Activated CD4-positive, alpha-beta T cell treated with anti-CD3 and anti-CD28 coated beads, Interleukin-2, amount 10 ng/mL, durations not matched to agents 7 days and 5 days (primary cell): Measurements from ENCODE around the gene WDR86. TPM values are rescaled to one million over a fixed set of nuclear protein-coding genes. Genes with fewer than 3 reads are reported as not detected.

Experiments
- CTCF ChIA-PET: fragments of 350-600 bp; sonication (Branson Sonifier 250); formaldehyde crosslinking; loops from one replicate; lab custom pipeline; 2021; ENCODE audit warnings: antibody characterized with exemption; lab: Charles Lee
- POLR2A ChIA-PET: fragments of 350-600 bp; sonication (Branson Sonifier 250); formaldehyde crosslinking; loops from one replicate; lab custom pipeline; 2021; ENCODE audit warnings: antibody characterized with exemption; lab: Charles Lee
- DNase-seq: peaks from one replicate; pipeline ENCODE4 v3.0.0-alpha.2; 2020
- H3K27ac Mint-ChIP-seq: one replicate; pipeline ENCODE4 v1.8.0; 2021; ENCODE audit warnings: mild to moderate bottlenecking, moderate library complexity, mixed read lengths
- H3K27me3 Mint-ChIP-seq: one replicate; pipeline ENCODE4 v1.8.0; 2021; ENCODE audit warnings: mixed read lengths
- H3K36me3 Mint-ChIP-seq: one replicate; pipeline ENCODE4 v1.8.0; 2021; ENCODE audit warnings: low read depth, mixed read lengths
- H3K4me1 Mint-ChIP-seq: one replicate; pipeline ENCODE4 v1.8.0; 2021; ENCODE audit warnings: mixed read lengths
- H3K4me3 Mint-ChIP-seq: one replicate; pipeline ENCODE4 v1.8.0; 2021; ENCODE audit warnings: mild to moderate bottlenecking, moderate library complexity, mixed read lengths
- H3K9me3 Mint-ChIP-seq: one replicate; pipeline ENCODE4 v1.8.0; 2021; ENCODE audit warnings: mixed read lengths
- total RNA-seq, 2 experiments: library from RNA; stranded (reverse); gene quantifications; one replicate each; pipeline ENCODE4 v1.2.3, GENCODE V29; 2021

WDR86 gene
- total RNA-seq, 2 experiments from 2014 or later: 0.29 to 0.77 TPM

DNA sequence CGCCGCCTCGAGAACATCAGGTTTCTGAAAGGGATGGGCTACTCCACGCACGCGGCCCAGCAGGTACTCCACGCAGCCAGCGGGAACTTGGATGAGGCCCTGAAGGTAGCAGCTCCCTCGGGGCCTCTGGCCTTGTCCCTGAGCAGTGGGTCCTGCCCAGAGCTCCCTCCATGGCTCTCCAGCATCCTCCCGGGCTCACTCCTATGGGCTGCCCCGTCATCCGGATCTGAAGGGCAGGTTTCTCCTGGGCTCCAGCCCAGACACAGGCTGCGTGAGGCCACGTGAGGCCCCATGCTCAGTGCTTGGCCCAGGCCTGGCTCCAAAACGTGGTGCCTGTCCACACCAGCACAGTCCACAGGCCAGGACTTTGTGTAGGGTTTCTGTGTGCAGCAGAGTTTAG is 35.7 kb downstream of the WDR86 start:
- Mint-ChIP-seq H3K27me3 (no peaks in the 10 kb centered on the region), H3K36me3 (peaks cover 47% of the 10 kb centered on the region), H3K4me1 (no peaks in the 10 kb centered on the region), H3K27ac (no peak overlapping the region), H3K9me3 (no peaks in the 10 kb centered on the region), H3K4me3 (no peak overlapping the region)
- POLR2A ChIA-PET: no interaction called here
- CTCF ChIA-PET: interaction anchor here (0.8 to 1.0 kb wide), 2 partner anchors 59 to 261 kb away, joined by 3 read pairs; no protein-coding TSS in a partner anchor
- no peak for DNase-seq

GRCh38 chr7:151373599-151373998 is 36.2 kb downstream of the WDR86 start:
- ChIA-PET POLR2A (no interaction called here), CTCF (interaction anchor here (1.5 kb wide), 1 partner anchor 59 kb away, joined by 3 read pairs; no protein-coding TSS in a partner anchor)
- Mint-ChIP-seq H3K27me3 (no peaks in the 10 kb centered on the region), H3K4me3 (no peak overlapping the region), H3K9me3 (no peaks in the 10 kb centered on the region), H3K4me1 (peaks cover 1% of the 10 kb centered on the region), H3K27ac (no peak overlapping the region), H3K36me3 (peaks cover 44% of the 10 kb centered on the region)
- DNase-seq: no peak

DNA sequence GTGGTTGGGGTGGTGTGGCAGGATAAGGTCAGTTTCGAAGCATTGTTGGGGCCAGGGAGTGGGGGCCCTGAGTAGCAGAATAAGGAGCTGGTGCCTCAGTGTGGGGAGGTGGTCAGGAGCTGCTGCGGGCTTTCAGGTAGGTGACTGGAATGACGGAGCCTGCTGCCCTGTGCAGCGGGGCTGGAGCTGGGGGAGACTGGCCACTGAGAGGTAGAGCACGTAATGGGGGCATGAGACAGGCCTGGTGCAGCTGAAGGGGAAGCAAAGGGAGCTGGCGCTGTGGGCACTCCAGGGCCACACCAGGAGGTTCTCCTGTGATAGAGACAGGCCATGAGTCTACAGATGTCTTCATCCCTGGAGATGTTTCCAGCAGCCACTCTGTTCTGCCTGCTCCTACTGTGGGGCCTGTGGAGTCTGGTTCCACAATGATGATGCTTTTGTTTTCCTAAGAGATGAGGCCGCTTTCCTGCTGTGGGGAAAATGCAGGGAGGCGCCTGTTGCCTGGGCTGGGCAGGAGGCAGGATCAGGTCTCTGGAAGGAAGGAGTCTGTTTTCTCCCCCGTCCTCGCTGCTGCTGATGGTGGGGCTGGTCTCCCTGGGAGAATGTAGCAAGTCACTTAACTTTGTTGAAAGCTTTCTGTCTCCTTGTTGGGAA is 37.1 kb downstream of the WDR86 start:
- POLR2A ChIA-PET: no interaction called here
- Mint-ChIP-seq H3K4me1 (peaks cover 8% of the 10 kb centered on the region), H3K4me3 (no peak overlapping the region), H3K27ac (no peak overlapping the region), H3K9me3 (no peaks in the 10 kb centered on the region), H3K36me3 (peaks cover 43% of the 10 kb centered on the region), H3K27me3 (no peaks in the 10 kb centered on the region)
- CTCF ChIA-PET: interaction anchor here (1.1 to 1.8 kb wide), 3 partner anchors 10 to 60 kb away, joined by 3 to 5 read pairs (median 3); no protein-coding TSS in a partner anchor
- no peak for DNase-seq

DNA sequence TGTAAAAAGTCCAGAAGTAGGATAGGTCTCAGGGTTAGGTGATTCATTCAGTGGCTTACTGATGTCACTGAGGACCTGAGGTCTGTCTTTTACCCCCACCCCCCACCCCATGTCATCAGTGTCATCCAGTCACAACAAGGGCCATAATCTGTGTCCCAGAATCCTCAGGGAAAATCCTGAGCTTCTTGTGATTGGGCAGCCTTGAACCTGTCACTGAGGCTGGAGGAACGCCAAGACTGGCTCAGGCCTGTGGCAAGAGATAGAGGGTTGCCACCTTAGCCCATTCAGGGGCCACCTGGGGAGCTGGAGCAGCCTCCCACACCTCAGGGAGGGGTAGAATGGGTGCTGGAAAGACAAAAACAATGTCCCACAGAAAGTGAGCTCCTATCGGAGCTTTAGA is 38.6 kb downstream of the WDR86 start:
- Mint-ChIP-seq H3K9me3 (no peaks in the 10 kb centered on the region), H3K27ac (no peak overlapping the region), H3K4me1 (peaks cover 12% of the 10 kb centered on the region), H3K4me3 (no peak overlapping the region), H3K36me3 (peaks cover 37% of the 10 kb centered on the region), H3K27me3 (no peaks in the 10 kb centered on the region)
- ChIA-PET POLR2A (no interaction called here), CTCF (interaction anchor here (0.5 to 1.8 kb wide), 8 partner anchors 9 to 261 kb away, joined by 3 to 8 read pairs (median 4); no protein-coding TSS in a partner anchor)
- no peak for DNase-seq

GRCh38 chr7:151368136-151368571 is 41.7 kb downstream of the WDR86 start:
- ChIA-PET CTCF (interaction anchor here (0.5 to 2.5 kb wide), 13 partner anchors 8 to 391 kb away, joined by 3 to 26 read pairs (median 4); no protein-coding TSS in a partner anchor), POLR2A (no interaction called here)
- Mint-ChIP-seq H3K27me3 (no peaks in the 10 kb centered on the region), H3K36me3 (peaks cover 41% of the 10 kb centered on the region), H3K4me3 (no peak overlapping the region), H3K9me3 (no peaks in the 10 kb centered on the region), H3K4me1 (peaks cover 18% of the 10 kb centered on the region), H3K27ac (no peak overlapping the region)
- peak; percentile 79 for DNase-seq

DNA sequence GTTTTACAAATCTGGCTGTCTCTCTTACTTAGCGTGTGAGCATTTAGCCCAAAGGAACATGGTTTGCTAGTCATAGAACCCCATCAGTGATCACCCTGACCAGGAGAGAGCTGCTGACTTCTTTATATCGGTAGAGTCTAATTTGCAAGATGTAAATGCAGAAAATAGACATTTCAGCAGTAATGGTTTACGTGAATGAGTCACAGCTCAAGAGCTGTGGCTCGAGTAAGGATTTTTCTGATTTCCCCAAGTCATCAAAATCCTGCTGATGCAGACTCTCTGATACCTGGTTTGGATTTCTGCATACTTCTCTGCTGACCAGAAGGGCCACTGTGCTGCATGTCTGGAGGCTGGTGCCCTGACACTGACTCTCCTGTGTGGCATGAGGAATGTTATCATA is 42.6 kb downstream of the WDR86 start:
- CTCF ChIA-PET: interaction anchor here (1.9 to 2.8 kb wide), 2 partner anchors 15 to 80 kb away, joined by 6 to 14 read pairs; no protein-coding TSS in a partner anchor
- POLR2A ChIA-PET: no interaction called here
- H3K27ac Mint-ChIP-seq: no peak overlapping the region
- no peaks in the 10 kb centered on the region for H3K9me3 Mint-ChIP-seq
- H3K27me3 Mint-ChIP-seq: no peaks in the 10 kb centered on the region
- peaks cover 18% of the 10 kb centered on the region for H3K4me1 Mint-ChIP-seq
- no peak for DNase-seq
- H3K4me3 Mint-ChIP-seq: no peak overlapping the region
- H3K36me3 Mint-ChIP-seq: peaks cover 45% of the 10 kb centered on the region

- peaks cover 48% of the 10 kb centered on the region for H3K36me3 Mint-ChIP-seq
- H3K9me3 Mint-ChIP-seq: no peaks in the 10 kb centered on the region
- ChIA-PET CTCF (interaction anchor here (0.9 to 2.8 kb wide), 4 partner anchors 14 to 84 kb away, joined by 3 to 14 read pairs (median 5); no protein-coding TSS in a partner anchor), POLR2A (no interaction called here)
- H3K4me1 Mint-ChIP-seq: peaks cover 18% of the 10 kb centered on the region
- no peak for DNase-seq
- no peak overlapping the region for H3K27ac Mint-ChIP-seq
- no peaks in the 10 kb centered on the region for H3K27me3 Mint-ChIP-seq
- H3K4me3 Mint-ChIP-seq: no peak overlapping the region
These were observed 43.0 kb downstream of the WDR86 start for GRCh38 chr7:151366880-151367222.

- H3K4me1 Mint-ChIP-seq: peaks cover 18% of the 10 kb centered on the region
- peaks cover 52% of the 10 kb centered on the region for H3K36me3 Mint-ChIP-seq
- no peaks in the 10 kb centered on the region for H3K9me3 Mint-ChIP-seq
- no peak overlapping the region for H3K27ac Mint-ChIP-seq
- ChIA-PET POLR2A (no interaction called here), CTCF (interaction anchor here (0.8 to 2.8 kb wide), 5 partner anchors 14 to 85 kb away, joined by 3 to 14 read pairs (median 4); no protein-coding TSS in a partner anchor)
- H3K4me3 Mint-ChIP-seq: no peak overlapping the region
- no peak for DNase-seq
- H3K27me3 Mint-ChIP-seq: no peaks in the 10 kb centered on the region
These were observed 43.5 kb downstream of the WDR86 start for GRCh38 chr7:151366166-151366879.

DNA sequence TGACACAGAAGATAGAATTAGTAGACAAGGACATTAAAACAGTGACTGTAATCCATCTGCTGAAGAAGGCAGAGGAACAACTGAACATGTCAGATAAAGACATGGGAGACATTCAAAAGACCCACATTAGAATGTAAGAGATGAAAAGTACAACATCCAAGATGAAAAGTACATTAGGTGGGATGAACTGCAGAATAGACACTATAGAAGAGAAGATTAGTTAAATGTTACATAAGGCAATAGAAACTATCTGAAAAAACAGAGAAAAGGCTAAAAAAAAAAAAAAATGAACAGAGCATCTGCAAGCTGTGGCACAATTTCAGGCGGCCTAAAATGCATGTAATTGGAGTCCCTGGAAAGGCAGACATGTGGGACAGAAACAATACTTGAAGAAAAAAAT is 46.7 kb downstream of the WDR86 start:
- H3K27ac Mint-ChIP-seq: no peak overlapping the region
- H3K27me3 Mint-ChIP-seq: no peaks in the 10 kb centered on the region
- POLR2A ChIA-PET: no interaction called here

DNA sequence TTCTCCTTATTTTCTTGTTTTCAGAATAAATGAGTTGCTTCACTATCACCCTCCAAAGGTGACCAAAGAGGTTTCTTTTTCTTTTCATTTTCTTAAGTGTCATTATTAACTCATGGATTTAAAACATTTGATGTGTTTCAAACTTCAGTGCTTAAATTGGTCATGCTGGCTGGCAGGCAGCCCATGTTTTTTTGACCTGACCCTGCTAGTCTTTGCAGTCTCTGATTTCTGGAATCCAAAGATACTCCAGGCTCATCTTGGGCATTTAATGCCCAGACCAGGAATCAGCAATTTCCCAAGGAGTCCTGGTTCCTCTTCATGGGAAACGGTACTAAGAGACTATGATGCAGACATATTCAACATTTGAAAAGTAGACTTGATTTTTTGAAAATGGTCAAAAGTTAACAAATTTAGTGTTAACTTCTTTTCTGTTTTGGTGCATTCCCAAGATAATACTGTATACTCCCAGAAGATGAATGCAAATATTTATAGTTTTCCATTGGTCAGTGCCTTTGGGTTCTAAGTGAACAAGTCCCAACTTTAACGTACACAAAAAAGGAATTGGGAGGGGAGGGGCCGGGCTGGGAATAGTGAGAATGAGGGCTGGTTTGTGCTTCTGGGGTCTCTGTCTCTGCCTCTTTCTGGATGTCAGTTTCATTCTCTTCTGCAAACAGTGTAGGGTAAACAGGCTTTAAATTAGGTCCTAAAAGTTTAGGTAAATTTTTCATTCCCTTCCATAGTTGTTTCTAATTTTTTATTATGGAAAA is 48.5 kb downstream of the WDR86 start:
- POLR2A ChIA-PET: no interaction called here
- CTCF ChIA-PET: interaction anchor here (1.4 to 1.9 kb wide), 3 partner anchors 9 to 10 kb away, joined by 5 to 9 read pairs (median 6); no protein-coding TSS in a partner anchor
- Mint-ChIP-seq H3K36me3 (peaks cover 55% of the 10 kb centered on the region), H3K9me3 (no peaks in the 10 kb centered on the region), H3K27me3 (no peaks in the 10 kb centered on the region), H3K4me3 (no peak overlapping the region), H3K27ac (no peak overlapping the region), H3K4me1 (peaks cover 7% of the 10 kb centered on the region)
- no peak for DNase-seq

More for the DNA sequence above, 46.7 kb downstream of the WDR86 start:
- no peaks in the 10 kb centered on the region for H3K9me3 Mint-ChIP-seq
- H3K4me1 Mint-ChIP-seq: peaks cover 14% of the 10 kb centered on the region
- CTCF ChIA-PET: interaction anchor here (1.2 to 1.9 kb wide), 2 partner anchors 11 to 85 kb away, joined by 5 to 9 read pairs; no protein-coding TSS in a partner anchor
- H3K36me3 Mint-ChIP-seq: peaks cover 49% of the 10 kb centered on the region
- no peak overlapping the region for H3K4me3 Mint-ChIP-seq
- DNase-seq: no peak

- peak overlapping the region; percentile 7 for H3K4me3 Mint-ChIP-seq
- H3K36me3 Mint-ChIP-seq: peaks cover 70% of the 10 kb centered on the region
- DNase-seq: no peak
- H3K9me3 Mint-ChIP-seq: no peaks in the 10 kb centered on the region
- H3K27me3 Mint-ChIP-seq: no peaks in the 10 kb centered on the region
- peaks cover 50% of the 10 kb centered on the region for H3K4me1 Mint-ChIP-seq
- ChIA-PET CTCF (interaction anchor here (1.0 to 4.3 kb wide), 15 partner anchors 9 to 280 kb away, joined by 3 to 34 read pairs (median 5); partner anchors contain the start of gene NUB1), POLR2A (no interaction called here)
- H3K27ac Mint-ChIP-seq: peak overlapping the region; percentile 92
These were observed 57.3 kb downstream of the WDR86 start for GRCh38 chr7:151352512-151352911.

DNA sequence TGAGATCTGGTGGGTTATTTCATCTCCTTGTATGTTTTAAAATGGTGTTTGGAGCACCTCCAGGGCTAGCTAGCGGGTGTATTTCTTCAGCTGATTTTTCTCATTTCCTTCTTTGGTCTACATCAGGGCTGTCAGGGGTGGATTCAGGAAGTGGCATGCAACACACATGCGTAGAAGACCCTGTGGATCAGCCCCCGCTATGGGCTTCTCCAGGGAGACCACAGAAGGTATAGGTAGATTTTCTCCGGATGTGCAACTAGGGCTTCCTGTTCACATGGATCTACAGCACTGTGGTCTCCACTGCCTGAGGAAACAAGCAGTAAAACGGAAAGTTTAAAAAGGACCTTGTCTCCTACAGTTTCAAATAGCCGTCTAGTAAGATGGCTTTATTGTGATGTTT is 57.9 kb downstream of the WDR86 start:
- Mint-ChIP-seq H3K4me3 (peak overlapping the region; percentile 45), H3K27ac (peak overlapping the region; percentile 92), H3K27me3 (no peaks in the 10 kb centered on the region), H3K9me3 (no peaks in the 10 kb centered on the region), H3K36me3 (peaks cover 66% of the 10 kb centered on the region), H3K4me1 (peaks cover 51% of the 10 kb centered on the region)
- CTCF ChIA-PET: interaction anchor here (0.8 to 4.3 kb wide), 18 partner anchors 8 to 421 kb away, joined by 3 to 34 read pairs (median 4); partner anchors contain the start of gene NUB1
- POLR2A ChIA-PET: no interaction called here
- DNase-seq: peak; percentile 78
